H9 (cell line): Measurements from ENCODE around the gene NPRL2. TPM values are rescaled to one million over a fixed set of nuclear protein-coding genes. Genes with fewer than 3 reads are reported as not detected.

ENCODE experiments used
- DNase-seq: peaks from one replicate; pipeline ENCODE4 v3.0.0-alpha.2; 2017
- H2AFZ ChIP-seq: one replicate; pipeline ENCODE4 v1.6.1; 2013; ENCODE audit warnings: mild to moderate bottlenecking, low read length, control low read depth, moderate library complexity
- H2AK5ac ChIP-seq: 2 replicates; pipeline ENCODE4 v1.6.1; 2013; ENCODE audit warnings: low read length, control low read depth, mixed read lengths; ENCODE audit not compliant: insufficient read length
- H2BK120ac ChIP-seq: one replicate; pipeline ENCODE4 v1.6.1; 2013; ENCODE audit warnings: low read depth, mild to moderate bottlenecking, low read length, control low read depth, inconsistent platforms; ENCODE audit not compliant: poor library complexity, severe bottlenecking
- H2BK12ac ChIP-seq: 2 replicates; pipeline ENCODE4 v1.6.1; 2013; ENCODE audit warnings: low read length, control low read depth, mixed read lengths, low read depth; ENCODE audit not compliant: insufficient read length
- H2BK15ac ChIP-seq: 2 replicates; pipeline ENCODE4 v1.6.1; 2013; ENCODE audit warnings: low read depth, low read length, control low read depth
- H2BK20ac ChIP-seq: one replicate; pipeline ENCODE4 v1.6.1; 2013; ENCODE audit warnings: low read depth, mild to moderate bottlenecking, low read length, control low read depth, inconsistent platforms; ENCODE audit not compliant: poor library complexity, severe bottlenecking
- H2BK5ac ChIP-seq: 2 replicates; pipeline ENCODE4 v1.6.1; 2013; ENCODE audit warnings: low read length, control low read depth, mixed read lengths; ENCODE audit not compliant: insufficient read length
- H3K14ac ChIP-seq: 2 replicates; pipeline ENCODE4 v1.6.1; 2013; ENCODE audit warnings: low read length, control low read depth; ENCODE audit not compliant: insufficient read depth
- H3K18ac ChIP-seq: 2 replicates; pipeline ENCODE4 v1.6.1; 2013; ENCODE audit warnings: low read depth, mild to moderate bottlenecking, mixed read lengths, low read length, control low read depth; ENCODE audit not compliant: insufficient read length
- H3K23ac ChIP-seq: 2 replicates; pipeline ENCODE4 v1.6.1; 2013; ENCODE audit warnings: low read length, control low read depth, mixed read lengths, low read depth; ENCODE audit not compliant: insufficient read length
- H3K23me2 ChIP-seq: 2 replicates; pipeline ENCODE4 v1.6.1; 2013; ENCODE audit warnings: low read depth, mild to moderate bottlenecking, mixed read lengths, low read length, control low read depth; ENCODE audit not compliant: insufficient read length, poor library complexity, severe bottlenecking
- H3K27ac ChIP-seq: 2 replicates; pipeline ENCODE4 v1.5.1; 2013; ENCODE audit warnings: low read length, control low read depth, mixed read lengths, low read depth; ENCODE audit not compliant: insufficient read length
- H3K27me3 ChIP-seq: 2 replicates; pipeline ENCODE4 v1.6.1; 2013; ENCODE audit warnings: low read length, control low read depth, inconsistent platforms; ENCODE audit not compliant: insufficient read depth
- H3K4ac ChIP-seq: 2 replicates; pipeline ENCODE4 v1.6.1; 2013; ENCODE audit warnings: low read depth, mild to moderate bottlenecking, control low read depth, inconsistent platforms, low read length, moderate library complexity
- H3K4me1 ChIP-seq: 2 replicates; pipeline ENCODE4 v1.6.1; 2013; ENCODE audit warnings: low read length, control low read depth, inconsistent platforms; ENCODE audit not compliant: insufficient read depth
- H3K4me2 ChIP-seq: 2 replicates; pipeline ENCODE4 v1.6.1; 2013; ENCODE audit warnings: low read length, control low read depth, mixed read lengths; ENCODE audit not compliant: insufficient read length, insufficient read depth
- H3K56ac ChIP-seq: 2 replicates; pipeline ENCODE4 v1.6.1; 2013; ENCODE audit warnings: low read depth, mild to moderate bottlenecking, mixed read lengths, low read length, control low read depth; ENCODE audit not compliant: insufficient read length
- H3K79me1 ChIP-seq: 2 replicates; pipeline ENCODE4 v1.6.1; 2013; ENCODE audit warnings: low read depth, mild to moderate bottlenecking, moderate library complexity, low read length, control low read depth, inconsistent platforms; ENCODE audit not compliant: insufficient read depth, poor library complexity, severe bottlenecking
- H3K79me2 ChIP-seq: 2 replicates; pipeline ENCODE4 v1.6.1; 2013; ENCODE audit warnings: low read length, control low read depth, inconsistent platforms; ENCODE audit not compliant: insufficient read depth
- H3K9ac ChIP-seq: 2 replicates; pipeline ENCODE4 v1.6.1; 2013; ENCODE audit warnings: low read length, control low read depth, mixed read lengths; ENCODE audit not compliant: insufficient read length; ENCODE audit errors: extremely low read depth
- H3K9me3 ChIP-seq: one replicate; pipeline ENCODE4 v1.6.1; 2013; ENCODE audit warnings: low read depth, low read length, inconsistent platforms; ENCODE audit not compliant: control insufficient read depth
- H3T11ph ChIP-seq: one replicate; pipeline ENCODE4 v1.6.1; 2013; ENCODE audit warnings: mild to moderate bottlenecking, low read length, control low read depth, inconsistent platforms
- H4K20me1 ChIP-seq: one replicate; pipeline ENCODE4 v1.6.1; 2013; ENCODE audit not compliant: control insufficient read depth, insufficient read length, insufficient read depth
- H4K5ac ChIP-seq: 2 replicates; pipeline ENCODE4 v1.6.1; 2013; ENCODE audit warnings: low read depth, mild to moderate bottlenecking, mixed read lengths, low read length, control low read depth; ENCODE audit not compliant: insufficient read length
- H4K8ac ChIP-seq: replicated peaks from 2 replicates; pipeline ENCODE4 v1.6.1; 2013; ENCODE audit warnings: low read length, control low read depth, mixed read lengths, low read depth; ENCODE audit not compliant: insufficient read length
- H4K91ac ChIP-seq: 2 replicates; pipeline ENCODE4 v1.6.1; 2013; ENCODE audit warnings: low read depth, mild to moderate bottlenecking, moderate library complexity, mixed read lengths, low read length, control low read depth; ENCODE audit not compliant: insufficient read length
- H3K27ac Mint-ChIP-seq, 3 experiments: 2 replicates in 2 of 3; 3 replicates in 1 of 3; pipeline ENCODE4 v1.8.0; 2020 to 2021; ENCODE audit warnings: mixed read lengths in 3 of 3, mild to moderate bottlenecking in 1 of 3, moderate library complexity in 1 of 3
- H3K27me3 Mint-ChIP-seq: 2 replicates; pipeline ENCODE4 v1.8.0; 2021; ENCODE audit warnings: low read depth, mild to moderate bottlenecking, moderate library complexity, mixed read lengths
- H3K36me3 Mint-ChIP-seq, 3 experiments: 2 replicates in 2 of 3; 3 replicates in 1 of 3; pipeline ENCODE4 v1.8.0; 2020 to 2021; ENCODE audit warnings: low read depth in 3 of 3, mixed read lengths in 3 of 3; ENCODE audit not compliant: insufficient read depth in 1 of 3
- H3K4me1 Mint-ChIP-seq, 2 experiments: 2 replicates each; pipeline ENCODE4 v1.8.0; 2020; ENCODE audit warnings: mixed read lengths in 2 of 2
- H3K4me3 Mint-ChIP-seq, 2 experiments: 2 replicates in 1 of 2; 3 replicates in 1 of 2; pipeline ENCODE4 v1.8.0; 2020 to 2021; ENCODE audit warnings: mild to moderate bottlenecking in 2 of 2, mixed read lengths in 2 of 2, moderate library complexity in 1 of 2
- H3K9me3 Mint-ChIP-seq, 2 experiments: 2 replicates in 1 of 2; 3 replicates in 1 of 2; pipeline ENCODE4 v1.8.0; 2020; ENCODE audit warnings: mild to moderate bottlenecking in 2 of 2, mixed read lengths in 2 of 2, moderate library complexity in 1 of 2
- WGBS: extraction: QIAGEN DNeasy Blood & Tissue Kit; methylation state at CpG from one replicate; pipeline ENCODE4 v1.1.7; 2013; ENCODE audit warnings: missing lambda C conversion rate, low lambda C conversion rate, mixed read lengths; ENCODE audit not compliant: insufficient read length; ENCODE audit errors: extremely low coverage; 5-methylcytosine and 5-hydroxymethylcytosine counted together
- total RNA-seq: library from RNA; stranded (reverse); gene quantifications from 2 replicates; pipeline ENCODE4 v1.2.1, GENCODE V29; 2021
- TF ChIP-seq, protein P1 (sequence below): fragments of 200-600 bp; sonication (generic); conservative IDR thresholded peaks from 3 replicates; pipeline ENCODE4 v1.8.0; 2021; ENCODE audit warnings: antibody characterized with exemption, mild to moderate bottlenecking

Gene NPRL2
- total RNA-seq, 1 experiment from 2014 or later, result 23.4 TPM

DNA sequence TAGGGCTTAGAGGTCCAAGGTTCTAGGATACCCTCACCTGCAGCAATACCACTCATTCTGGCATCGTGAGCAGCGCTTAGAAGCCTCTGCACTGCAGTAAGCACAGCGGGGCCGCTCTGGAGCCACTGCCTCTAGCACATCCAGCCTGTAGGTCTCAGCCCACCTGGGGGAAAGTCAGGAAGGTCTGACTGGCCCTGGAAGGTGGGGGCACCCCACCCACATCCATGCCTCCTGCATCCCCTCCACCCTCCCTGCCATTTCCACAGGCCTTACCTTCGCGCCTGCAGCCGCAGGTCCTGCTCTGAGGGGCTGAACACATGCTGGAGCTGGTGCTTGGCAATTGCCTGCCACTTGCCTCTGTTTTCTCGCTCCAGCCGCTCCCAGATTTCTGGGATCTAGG, 9.0 kb downstream of the NPRL2 start:
- H2BK5ac ChIP-seq, result no peak overlapping the region
- no peak for DNase-seq
- no peak overlapping the region for H3K4me2 ChIP-seq
- no peak overlapping the region for H3K23ac ChIP-seq
- H4K5ac ChIP-seq, result no peak overlapping the region
- no peak overlapping the region for H2BK12ac ChIP-seq
- H3K27me3 ChIP-seq, result peaks cover 19% of the 10 kb centered on the region; the same call in 1 of the 2 replicates
- no peak overlapping the region for H3K27ac ChIP-seq
- no peak overlapping the region for H3K56ac ChIP-seq
- H3K18ac ChIP-seq, result no peak overlapping the region
- H3K4me3 Mint-ChIP-seq, result 0 out of 5 replicates have a peak overlapping the region, but pooled peaks of 1 of the 2 experiments have one; percentile 35
- H2BK15ac ChIP-seq, result no peak overlapping the region
- no peaks in the 10 kb centered on the region for H3K79me1 ChIP-seq
- no peak overlapping the region for H3K14ac ChIP-seq
- no peak overlapping the region for H3K4ac ChIP-seq
- H3K4me1 Mint-ChIP-seq, result peaks cover 21 to 30% of the 10 kb centered on the region in 2 experiments
- no peak overlapping the region for H2AK5ac ChIP-seq
- no peak overlapping the region for H4K91ac ChIP-seq
- no peak overlapping the region for H2BK120ac ChIP-seq
- H3K4me1 ChIP-seq, result no peaks in the 10 kb centered on the region; the same call in 1 of the 2 replicates
- H3K36me3 Mint-ChIP-seq, result no peaks in the 10 kb centered on the region; a peak in 3 of 7 replicates
- no peak overlapping the region for H2AFZ ChIP-seq
- no peaks in the 10 kb centered on the region; a peak in 1 of 5 replicates for H3K9me3 Mint-ChIP-seq
- H3K9ac ChIP-seq, result no peak overlapping the region
- no peak overlapping the region for H3T11ph ChIP-seq
- TF ChIP-seq, protein P1, sequence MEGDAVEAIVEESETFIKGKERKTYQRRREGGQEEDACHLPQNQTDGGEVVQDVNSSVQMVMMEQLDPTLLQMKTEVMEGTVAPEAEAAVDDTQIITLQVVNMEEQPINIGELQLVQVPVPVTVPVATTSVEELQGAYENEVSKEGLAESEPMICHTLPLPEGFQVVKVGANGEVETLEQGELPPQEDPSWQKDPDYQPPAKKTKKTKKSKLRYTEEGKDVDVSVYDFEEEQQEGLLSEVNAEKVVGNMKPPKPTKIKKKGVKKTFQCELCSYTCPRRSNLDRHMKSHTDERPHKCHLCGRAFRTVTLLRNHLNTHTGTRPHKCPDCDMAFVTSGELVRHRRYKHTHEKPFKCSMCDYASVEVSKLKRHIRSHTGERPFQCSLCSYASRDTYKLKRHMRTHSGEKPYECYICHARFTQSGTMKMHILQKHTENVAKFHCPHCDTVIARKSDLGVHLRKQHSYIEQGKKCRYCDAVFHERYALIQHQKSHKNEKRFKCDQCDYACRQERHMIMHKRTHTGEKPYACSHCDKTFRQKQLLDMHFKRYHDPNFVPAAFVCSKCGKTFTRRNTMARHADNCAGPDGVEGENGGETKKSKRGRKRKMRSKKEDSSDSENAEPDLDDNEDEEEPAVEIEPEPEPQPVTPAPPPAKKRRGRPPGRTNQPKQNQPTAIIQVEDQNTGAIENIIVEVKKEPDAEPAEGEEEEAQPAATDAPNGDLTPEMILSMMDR, result no peak
- H3K27me3 Mint-ChIP-seq, result peaks cover 76% of the 10 kb centered on the region
- no peak overlapping the region for H3K27ac Mint-ChIP-seq
- no peak overlapping the region for H4K8ac ChIP-seq
- WGBS, result no CpG with 5 or more reads among the region's 9 CpGs
- peaks cover 27% of the 10 kb centered on the region for H3K23me2 ChIP-seq
- no peak overlapping the region for H2BK20ac ChIP-seq
- no peaks in the 10 kb centered on the region for H4K20me1 ChIP-seq
- no peaks in the 10 kb centered on the region for H3K9me3 ChIP-seq
- no peaks in the 10 kb centered on the region for H3K79me2 ChIP-seq
